Body of pancreas (tissue), 4 donors: ENCODE measurements around the gene GPRASP3. TPM values are rescaled to one million over a fixed set of nuclear protein-coding genes. Genes with fewer than 3 reads are reported as not detected.

ENCODE experiments used
- ATAC-seq: fragments of 150-250 bp; one replicate; pipeline ENCODE4 v1.9.1; 2016
- DNase-seq, 4 donors: peaks; one replicate each; pipeline ENCODE4 v3.0.0-alpha.2; 2019
- H3K27ac ChIP-seq, 4 donors: fragments of 200-600 bp; sonication (generic); 1 replicate in 3 of 4; 2 replicates in 1 of 4; pipeline versions ENCODE4 v1.5.1 to v1.6.1; 2016 to 2019; ENCODE audit warnings: mild to moderate bottlenecking in 1 of 4, mixed read lengths in 1 of 4, moderate library complexity in 1 of 4
- H3K27me3 ChIP-seq, 2 donors: fragments of 200-600 bp; sonication (generic); one replicate each; pipeline ENCODE4 v1.6.0; 2016; ENCODE audit warnings: mild to moderate bottlenecking in 1 of 2
- H3K36me3 ChIP-seq, 2 donors: fragments of 200-600 bp; sonication (generic); replicated peaks in 1 of 2; 2 replicates each; pipeline ENCODE4 v1.5.1; 2016; ENCODE audit warnings: low read depth in 2 of 2; ENCODE audit not compliant: insufficient read depth in 1 of 2
- H3K4me1 ChIP-seq: fragments of 200-600 bp; sonication (generic); one replicate; pipeline ENCODE4 v1.6.0; 2016
- H3K4me3 ChIP-seq, 2 donors: fragments of 200-600 bp; sonication (generic); 1 replicate in 1 of 2; 2 replicates in 1 of 2; pipeline ENCODE4 v1.5.1; 2016 to 2019
- H3K9me3 ChIP-seq, 3 donors: fragments of 200-600 bp; sonication (generic); 1 replicate in 2 of 3; 2 replicates in 1 of 3; pipeline ENCODE4 v1.5.1; 2016
- CTCF ChIP-seq, 7 experiments: fragments of 450-650 bp in 4 of 7; fragments of 200-600 bp in 3 of 7; sonication (generic) in 3 of 7; IDR thresholded peaks; one replicate each; pipeline ENCODE4 v1.5.1; 2016 to 2019; ENCODE audit warnings: antibody characterized with exemption in 7 of 7
- POLR2A ChIP-seq, 3 donors: fragments of 450-650 bp; IDR thresholded peaks; one replicate each; pipeline ENCODE4 v1.6.1; 2016; ENCODE audit warnings: antibody characterized with exemption in 3 of 3, mild to moderate bottlenecking in 2 of 3
- WGBS, 2 donors: methylation state at CpG; one replicate each; pipeline ENCODE4 v1.1.5; 2017; 5-methylcytosine and 5-hydroxymethylcytosine counted together
- intact Hi-C: fragments of 100-400 bp; cut with DNase I; formaldehyde crosslinking; loops from one replicate; pipeline ENCODE4 v1.15.1; 2023
- total RNA-seq, 2 donors: library from RNA; depleted of rRNA; stranded (reverse); fragments of >200 nt; gene quantifications; one replicate each; pipeline ENCODE4 v1.1.0, GENCODE V29; 2016

Gene GPRASP3
- total RNA-seq, 2 donors from 2014 or later: 0.99 to 3.6 TPM

GRCh38 chrX:102727761-102728160 is 7.2 kb downstream of the GPRASP3 start:
- intact Hi-C loops: no loop called here
- no peaks in the 10 kb centered on the region for H3K9me3 ChIP-seq
- DNase-seq (no peak), ATAC-seq (no peak)
- WGBS, 2 donors: 60 to 75% methylated on average over 1 of the region's 1 CpG
- H3K4me3 ChIP-seq: no peak overlapping the region
- H3K4me1 ChIP-seq: no peaks in the 10 kb centered on the region
- no peaks in the 10 kb centered on the region for H3K36me3 ChIP-seq
- no peak overlapping the region for H3K27ac ChIP-seq
- H3K27me3 ChIP-seq: no peaks in the 10 kb centered on the region
- TF ChIP-seq CTCF (IDR thresholded peaks at IDR 0.05) (no peak), POLR2A (IDR thresholded peaks at IDR 0.05) (no peak)

GRCh38 chrX:102728646-102729045 is 8.1 kb downstream of the GPRASP3 start:
- no peaks in the 10 kb centered on the region for H3K9me3 ChIP-seq
- ATAC-seq (no peak), DNase-seq (no peak)
- no peak for TF ChIP-seq POLR2A (IDR thresholded peaks at IDR 0.05)
- TF ChIP-seq CTCF (IDR thresholded peaks at IDR 0.05): no peak
- no peaks in the 10 kb centered on the region for H3K36me3 ChIP-seq
- no peak overlapping the region for H3K27ac ChIP-seq
- no peaks in the 10 kb centered on the region for H3K27me3 ChIP-seq
- no peak overlapping the region for H3K4me3 ChIP-seq
- no peaks in the 10 kb centered on the region for H3K4me1 ChIP-seq
- intact Hi-C loops: no loop called here
- 100% methylated on average over 1 of the region's 1 CpG for WGBS, 2 donors

GRCh38 chrX:102739657-102740056 is 19.1 kb downstream of the GPRASP3 start:
- 76 to 80% methylated on average over 7 of the region's 7 CpGs for WGBS, 2 donors

GRCh38 chrX:102744307-102744706 is 23.8 kb downstream of the GPRASP3 start:
- no peak overlapping the region for H3K27ac ChIP-seq
- TF ChIP-seq POLR2A (IDR thresholded peaks at IDR 0.05): no peak
- TF ChIP-seq CTCF (IDR thresholded peaks at IDR 0.05): no peak
- no peaks in the 10 kb centered on the region for H3K9me3 ChIP-seq
- DNase-seq (no peak), ATAC-seq (no peak)
- no peaks in the 10 kb centered on the region for H3K36me3 ChIP-seq
- no peaks in the 10 kb centered on the region for H3K4me1 ChIP-seq
- intact Hi-C loops: no loop called here
- WGBS, 2 donors: 95 to 97% methylated on average over 1 of the region's 1 CpG
- H3K27me3 ChIP-seq: no peaks in the 10 kb centered on the region
- no peak overlapping the region for H3K4me3 ChIP-seq

More at GRCh38 chrX:102739657-102740056, 19.1 kb downstream of the GPRASP3 start:
- no peak overlapping the region for H3K4me3 ChIP-seq
- H3K4me1 ChIP-seq: no peaks in the 10 kb centered on the region
- H3K27me3 ChIP-seq: no peaks in the 10 kb centered on the region
- no peak overlapping the region for H3K27ac ChIP-seq
- no peaks in the 10 kb centered on the region for H3K36me3 ChIP-seq
- intact Hi-C loops: no loop called here
- H3K9me3 ChIP-seq: no peaks in the 10 kb centered on the region
- TF ChIP-seq CTCF (IDR thresholded peaks at IDR 0.05) (no peak), POLR2A (IDR thresholded peaks at IDR 0.05) (no peak)
- DNase-seq (no peak), ATAC-seq (no peak)

GRCh38 chrX:102745513-102745856 is 24.9 kb downstream of the GPRASP3 start:
- Histone ChIP-seq H3K27me3 (no peaks in the 10 kb centered on the region), H3K4me1 (no peaks in the 10 kb centered on the region), H3K9me3 (no peaks in the 10 kb centered on the region), H3K27ac (no peak overlapping the region), H3K4me3 (peak overlapping the region in 1 of 2 donors; percentile 8), H3K36me3 (no peaks in the 10 kb centered on the region)
- TF ChIP-seq POLR2A (IDR thresholded peaks at IDR 0.05) (no peak), CTCF (IDR thresholded peaks at IDR 0.05) (no peak)
- intact Hi-C loops: no loop called here
- 4 to 59% methylated on average over 5 to 8 of the region's 14 CpGs for WGBS, 2 donors
- no peak for DNase-seq
- ATAC-seq: no peak
